H1 (cell line): Measurements from ENCODE around the gene CAMK2A. TPM values are rescaled to one million over a fixed set of nuclear protein-coding genes. Genes with fewer than 3 reads are reported as not detected.

Experiments
- CTCF ChIA-PET: fragments of 300-600 bp; sonication (Branson Sonifier 250); formaldehyde crosslinking; loops from one replicate; lab custom pipeline; 2021; ENCODE audit not compliant: partially characterized antibody; lab: Charles Lee
- POLR2A ChIA-PET: fragments of 300-600 bp; sonication (Branson Sonifier 250); formaldehyde crosslinking; loops from one replicate; lab custom pipeline; 2021; ENCODE audit warnings: inconsistent platforms; ENCODE audit not compliant: partially characterized antibody; lab: Charles Lee
- DNase-seq, 2 experiments: peaks; one replicate each; pipeline versions ENCODE4 v3.0.0 to v3.0.0-alpha.2; 2010 to 2022; ENCODE audit warnings: low spot score in 2 of 2, low read depth in 1 of 2, mixed read lengths in 1 of 2
- FAIRE-seq: peaks from 2 replicates; lab custom pipeline; 2011; peaks lifted over from hg19 to GRCh38; lab: Jason Lieb, UNC
- H2AFZ ChIP-seq: 2 replicates; pipeline ENCODE4 v1.8.1; 2012; ENCODE audit warnings: low read length, inconsistent platforms
- H2AK5ac ChIP-seq: 2 replicates; pipeline ENCODE4 v1.6.1; 2013; ENCODE audit warnings: low read depth, low read length
- H2BK120ac ChIP-seq: replicated peaks from 2 replicates; pipeline ENCODE3; 2013; ENCODE audit warnings: low read depth, low read length, inconsistent platforms
- H2BK12ac ChIP-seq: 2 replicates; pipeline ENCODE4 v1.6.1; 2013; ENCODE audit warnings: low read depth, low read length
- H2BK15ac ChIP-seq: 2 replicates; pipeline ENCODE4 v1.6.1; 2013; ENCODE audit warnings: low read length
- H2BK20ac ChIP-seq: 2 replicates; pipeline ENCODE4 v1.6.1; 2013; ENCODE audit warnings: low read length
- H2BK5ac ChIP-seq: 2 replicates; pipeline ENCODE4 v1.6.1; 2013; ENCODE audit warnings: low read depth, low read length
- H3K14ac ChIP-seq: 2 replicates; pipeline ENCODE4 v1.6.1; 2013; ENCODE audit warnings: inconsistent platforms; ENCODE audit not compliant: insufficient read length
- H3K18ac ChIP-seq: 2 replicates; pipeline ENCODE4 v1.6.1; 2013; ENCODE audit warnings: low read length; ENCODE audit errors: extremely low read depth
- H3K23ac ChIP-seq: 2 replicates; pipeline ENCODE4 v1.6.1; 2013; ENCODE audit warnings: inconsistent platforms; ENCODE audit not compliant: insufficient read length
- H3K23me2 ChIP-seq: 2 replicates; pipeline ENCODE4 v1.6.1; 2013; ENCODE audit warnings: low read depth, low read length
- H3K27ac ChIP-seq: 2 replicates; pipeline ENCODE4 v1.6.1; 2011; ENCODE audit warnings: low read depth, low read length, inconsistent platforms
- H3K27me3 ChIP-seq, 4 experiments: replicated peaks in 1 of 4; 1 replicate in 1 of 4; 2 replicates in 3 of 4; pipeline versions ENCODE4 v1.6.1 to v1.8.1; 2011 to 2013; ENCODE audit warnings: low read length in 3 of 4, mild to moderate bottlenecking in 3 of 4, inconsistent platforms in 2 of 4, mixed read lengths in 2 of 4, moderate library complexity in 1 of 4; ENCODE audit not compliant: control insufficient read depth in 3 of 4, insufficient read depth in 3 of 4; ENCODE audit errors: extremely low read depth in 1 of 4
- H3K36me3 ChIP-seq, 4 experiments: 2 replicates each; pipeline versions ENCODE4 v1.6.1 to v1.8.1; 2011 to 2013; ENCODE audit warnings: mild to moderate bottlenecking in 4 of 4, low read length in 3 of 4, moderate library complexity in 2 of 4, control low read depth in 1 of 4, inconsistent platforms in 1 of 4; ENCODE audit not compliant: insufficient read depth in 4 of 4, control insufficient read depth in 2 of 4
- H3K4ac ChIP-seq: replicated peaks from 2 replicates; pipeline ENCODE3; 2013; ENCODE audit warnings: low read length, low read depth, mixed read lengths, inconsistent platforms; ENCODE audit not compliant: insufficient read length
- H3K4me1 ChIP-seq, 4 experiments: replicated peaks in 1 of 4; 1 replicate in 1 of 4; 2 replicates in 3 of 4; pipeline versions ENCODE4 v1.6.1 to v1.8.1; 2011 to 2013; ENCODE audit warnings: low read length in 3 of 4, inconsistent platforms in 2 of 4, mixed read lengths in 1 of 4; ENCODE audit not compliant: insufficient read depth in 4 of 4, control insufficient read depth in 3 of 4
- H3K4me2 ChIP-seq, 2 experiments: 2 replicates each; pipeline versions ENCODE4 v1.6.1 to v1.8.1; 2011 to 2013; ENCODE audit warnings: low read depth in 2 of 2, low read length in 2 of 2, control low read depth in 1 of 2, inconsistent platforms in 1 of 2, mild to moderate bottlenecking in 1 of 2; ENCODE audit not compliant: insufficient read depth in 1 of 2
- H3K4me3 ChIP-seq, 4 experiments: fragments of 200-600, 300-600 bp in 1 of 4; sonication (generic), shearing (Covaris generic), sonication (Bioruptor Twin) in 1 of 4; 2 replicates each; pipeline versions ENCODE4 v1.5.1 to v1.8.1; 2011 to 2016; ENCODE audit warnings: low read length in 4 of 4, low read depth in 3 of 4, control low read depth in 2 of 4, inconsistent platforms in 2 of 4, mild to moderate bottlenecking in 2 of 4, mixed read lengths in 1 of 4, moderate library complexity in 1 of 4; ENCODE audit not compliant: insufficient read depth in 2 of 4; ENCODE audit errors: extremely low read depth in 1 of 4
- H3K56ac ChIP-seq: replicated peaks from 2 replicates; pipeline ENCODE3; 2013; ENCODE audit warnings: low read depth, mild to moderate bottlenecking, mixed read lengths, low read length, inconsistent platforms; ENCODE audit not compliant: insufficient read length
- H3K79me1 ChIP-seq: 2 replicates; pipeline ENCODE4 v1.6.1; 2013; ENCODE audit warnings: low read depth, low read length, control low read depth
- H3K79me2 ChIP-seq, 2 experiments: 2 replicates each; pipeline versions ENCODE4 v1.6.1 to v1.8.1; 2012 to 2013; ENCODE audit warnings: low read length in 2 of 2, mild to moderate bottlenecking in 2 of 2, inconsistent platforms in 1 of 2; ENCODE audit not compliant: insufficient read depth in 2 of 2, control insufficient read depth in 1 of 2
- H3K9ac ChIP-seq, 4 experiments: replicated peaks in 1 of 4; 1 replicate in 1 of 4; 2 replicates in 3 of 4; pipeline versions ENCODE4 v1.6.1 to v1.8.1; 2011 to 2013; ENCODE audit warnings: low read depth in 3 of 4, low read length in 3 of 4, control low read depth in 2 of 4, mild to moderate bottlenecking in 2 of 4, moderate library complexity in 2 of 4, inconsistent platforms in 1 of 4; ENCODE audit errors: extremely low read depth in 1 of 4
- H3K9me3 ChIP-seq, 2 experiments: 2 replicates each; pipeline versions ENCODE4 v1.6.1 to v1.8.1; 2012 to 2013; ENCODE audit warnings: mild to moderate bottlenecking in 2 of 2, moderate library complexity in 2 of 2, control low read depth in 1 of 2, inconsistent platforms in 1 of 2, low read depth in 1 of 2, low read length in 1 of 2, mixed read lengths in 1 of 2; ENCODE audit not compliant: insufficient read depth in 2 of 2
- H4K20me1 ChIP-seq, 2 experiments: replicated peaks in 1 of 2; 2 replicates each; pipeline versions ENCODE3 to v1.8.1; 2011 to 2013; ENCODE audit warnings: inconsistent platforms in 2 of 2, low read length in 2 of 2, mild to moderate bottlenecking in 1 of 2; ENCODE audit not compliant: insufficient read depth in 2 of 2, control insufficient read depth in 1 of 2
- H4K5ac ChIP-seq: 2 replicates; pipeline ENCODE4 v1.6.1; 2013; ENCODE audit warnings: low read length, low read depth, mixed read lengths, inconsistent platforms; ENCODE audit not compliant: insufficient read length
- H4K8ac ChIP-seq: 2 replicates; pipeline ENCODE4 v1.8.0; 2013; ENCODE audit warnings: mild to moderate bottlenecking, moderate library complexity, low read length, inconsistent platforms; ENCODE audit not compliant: insufficient read depth; ENCODE audit errors: extremely low read depth
- H4K91ac ChIP-seq: replicated peaks from 2 replicates; pipeline ENCODE3; 2013; ENCODE audit warnings: low read length, mixed read lengths, inconsistent platforms; ENCODE audit not compliant: insufficient read length
- BACH1 ChIP-seq: IDR thresholded peaks from 2 replicates; pipeline ENCODE4 v1.6.1; 2012; ENCODE audit warnings: low read length, improper control_type of control experiment
- CEBPB ChIP-seq: IDR thresholded peaks from 2 replicates; pipeline ENCODE4 v1.6.1; 2012; ENCODE audit warnings: low read depth, low read length
- EP300 ChIP-seq, 2 experiments: IDR thresholded peaks; 1 replicate in 1 of 2; 2 replicates in 1 of 2; pipeline ENCODE4 v1.6.1; 2011 to 2012; ENCODE audit warnings: low read depth in 2 of 2, low read length in 2 of 2, mild to moderate bottlenecking in 2 of 2, borderline replicate concordance in 1 of 2, inconsistent platforms in 1 of 2, moderate library complexity in 1 of 2
- KDM1A ChIP-seq: fragments of 200-600, 300-600 bp; sonication (generic); IDR thresholded peaks from 2 replicates; pipeline ENCODE4 v1.7.1; 2016; ENCODE audit warnings: mild to moderate bottlenecking, low read length, borderline replicate concordance
- KDM5A ChIP-seq: fragments of 200-600 bp; IDR thresholded peaks from 2 replicates; pipeline ENCODE4 v1.7.1; 2012; ENCODE audit warnings: mild to moderate bottlenecking, low read length, inconsistent platforms, mixed read lengths
- POU5F1 ChIP-seq: IDR thresholded peaks from 2 replicates; pipeline ENCODE4 v1.6.1; 2011; ENCODE audit warnings: low read depth, mild to moderate bottlenecking, low read length, moderate library complexity
- SUZ12 ChIP-seq: fragments of 200-600 bp; sonication (generic); IDR thresholded peaks from 2 replicates; pipeline ENCODE4 v1.6.1; 2012; ENCODE audit warnings: mild to moderate bottlenecking, inconsistent platforms, low read length, moderate library complexity, mixed read lengths
- TEAD4 ChIP-seq: IDR thresholded peaks from 2 replicates; pipeline ENCODE4 v1.6.1; 2012; ENCODE audit warnings: low read depth, low read length, inconsistent platforms, mixed read lengths
- ZNF274 ChIP-seq: IDR thresholded peaks from 2 replicates; pipeline ENCODE4 v1.7.0; 2012; ENCODE audit warnings: low read length, borderline replicate concordance; ENCODE audit errors: extremely low read depth
- WGBS, 2 experiments: shearing (Covaris generic) in 1 of 2; methylation state at CpG; one replicate each; pipeline versions ENCODE4 v1.1.6 to v1.1.7; 2013 to 2015; ENCODE audit warnings: low lambda C conversion rate in 2 of 2, mixed read lengths in 2 of 2, inconsistent platforms in 1 of 2, low coverage in 1 of 2, missing lambda C conversion rate in 1 of 2; ENCODE audit not compliant: insufficient replicate concordance in 2 of 2, insufficient coverage in 1 of 2, insufficient read length in 1 of 2; ENCODE audit errors: extremely low coverage in 1 of 2, missing lambda C conversion rate in 1 of 2; 5-methylcytosine and 5-hydroxymethylcytosine counted together
- polyA plus RNA-seq, 7 experiments: library from polyadenylated mRNA; depleted of rRNA in 3 of 7; stranded (reverse) in 5 of 7; unstranded in 2 of 7; fragments of >200 nt in 5 of 7; fragments of 200-250 nt in 2 of 7; gene quantifications; 1 replicate in 5 of 7; 2 replicates in 1 of 7; 4 replicates in 1 of 7; pipeline versions ENCODE4 v1.2.1 to v1.2.3, GENCODE V29; 2011 to 2013; ENCODE audit warnings: missing spikeins in 2 of 7, mixed read lengths in 2 of 7
- total RNA-seq: library from RNA; stranded (reverse); fragmentation: NEBNext Ultra II Directional; extraction: Animal tissue kit (Norgen Biotek cat#: 25700); gene quantifications from 2 replicates; pipeline ENCODE4 v1.2.1, GENCODE V29; 2021
- TF ChIP-seq, protein P1 (sequence below): IDR thresholded peaks from 2 replicates; pipeline ENCODE4 v1.6.1; 2011; ENCODE audit warnings: low read depth, mild to moderate bottlenecking, low read length; ENCODE audit not compliant: insufficient read depth
- TF ChIP-seq, protein P2 (sequence below), 3 experiments: IDR thresholded peaks; 1 replicate in 2 of 3; 2 replicates in 1 of 3; pipeline versions ENCODE4 v1.5.1 to v1.6.1; 2011; ENCODE audit warnings: low read length in 3 of 3, mild to moderate bottlenecking in 3 of 3, inconsistent platforms in 2 of 3, low read depth in 1 of 3, moderate library complexity in 1 of 3; ENCODE audit not compliant: insufficient read depth in 1 of 3; ENCODE audit errors: control extremely low read depth in 1 of 3

Gene CAMK2A
- total and polyA plus RNA-seq, 2 of the 8 experiments (the other 6 are each of a cell fraction or from before 2014, with no cell fraction given): 0.20 to 0.28 TPM

DNA sequence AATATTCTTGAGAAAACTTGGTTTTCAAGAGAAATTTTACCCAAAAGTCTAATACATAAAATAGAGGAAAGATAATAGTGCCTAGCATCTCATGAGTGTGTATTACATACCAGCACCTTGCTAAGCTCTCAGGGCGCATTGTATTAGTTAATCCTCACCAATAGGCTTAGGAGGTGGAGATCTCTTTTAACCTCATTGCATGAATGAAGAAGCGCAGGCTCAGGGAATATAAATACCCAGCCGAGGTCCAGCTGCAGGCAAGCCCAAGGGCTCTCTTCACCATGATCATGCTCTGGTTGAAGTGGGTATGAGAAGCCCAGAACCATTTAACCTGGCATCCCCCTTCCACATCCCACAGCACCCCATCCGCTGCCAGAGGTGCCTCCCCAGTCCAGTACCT lies 46.0 kb downstream of the CAMK2A start:
- Histone ChIP-seq H3K79me2 (no peaks in the 10 kb centered on the region), H4K20me1 (no peaks in the 10 kb centered on the region), H2BK20ac (no peak overlapping the region), H3K79me1 (no peaks in the 10 kb centered on the region), H4K91ac (no peak overlapping the region), H3K4me1 (0 out of 7 replicates have a peak, but pooled peaks cover 0 to 2% (median 0%) of the 10 kb centered on the region in 4 experiments), H2BK120ac (no peak overlapping the region), H2BK15ac (no peak overlapping the region), H4K8ac (no peak overlapping the region), H4K5ac (no peak overlapping the region), H2AK5ac (no peak overlapping the region), H3K9me3 (no peaks in the 10 kb centered on the region), H3K18ac (no peak overlapping the region), H3K23ac (no peak overlapping the region), H3K4me3 (no peak overlapping the region), H3K9ac (no peak overlapping the region), H3K27me3 (no peaks in the 10 kb centered on the region), H3K4ac (no peak overlapping the region), H3K14ac (no peak overlapping the region), H3K56ac (no peak overlapping the region), H3K23me2 (no peaks in the 10 kb centered on the region; the same call in 1 of the 2 replicates), H2BK5ac (no peak overlapping the region), H2AFZ (no peak overlapping the region), H3K36me3 (no peaks in the 10 kb centered on the region), H3K27ac (no peak overlapping the region), H2BK12ac (no peak overlapping the region), H3K4me2 (no peak overlapping the region)
- POLR2A ChIA-PET: no interaction called here
- DNase-seq: no peak
- no peak for FAIRE-seq
- WGBS, 2 experiments: 93% methylated on average over 4 of the region's 4 CpGs; no CpG with 5 or more reads in 1 of the 2 experiments
- CTCF ChIA-PET: interaction anchor here (0.5 to 2.2 kb wide), 8 partner anchors 10 to 188 kb away, joined by 3 to 8 read pairs (median 3); no protein-coding TSS in a partner anchor
- TF ChIP-seq CEBPB (no peak), TEAD4 (no peak), KDM5A (no peak), BACH1 (no peak), EP300 (IDR thresholded peaks at IDR 0.05; ENCODE audit: borderline replicate concordance in 1 of 2, low read depth in 2 of 2, low read length in 2 of 2) (no peak), ZNF274 (no peak), KDM1A (no peak), SUZ12 (no peak), POU5F1 (no peak)
- TF ChIP-seq, protein P1, sequence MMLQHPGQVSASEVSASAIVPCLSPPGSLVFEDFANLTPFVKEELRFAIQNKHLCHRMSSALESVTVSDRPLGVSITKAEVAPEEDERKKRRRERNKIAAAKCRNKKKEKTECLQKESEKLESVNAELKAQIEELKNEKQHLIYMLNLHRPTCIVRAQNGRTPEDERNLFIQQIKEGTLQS: no peak
- TF ChIP-seq, protein P2, sequence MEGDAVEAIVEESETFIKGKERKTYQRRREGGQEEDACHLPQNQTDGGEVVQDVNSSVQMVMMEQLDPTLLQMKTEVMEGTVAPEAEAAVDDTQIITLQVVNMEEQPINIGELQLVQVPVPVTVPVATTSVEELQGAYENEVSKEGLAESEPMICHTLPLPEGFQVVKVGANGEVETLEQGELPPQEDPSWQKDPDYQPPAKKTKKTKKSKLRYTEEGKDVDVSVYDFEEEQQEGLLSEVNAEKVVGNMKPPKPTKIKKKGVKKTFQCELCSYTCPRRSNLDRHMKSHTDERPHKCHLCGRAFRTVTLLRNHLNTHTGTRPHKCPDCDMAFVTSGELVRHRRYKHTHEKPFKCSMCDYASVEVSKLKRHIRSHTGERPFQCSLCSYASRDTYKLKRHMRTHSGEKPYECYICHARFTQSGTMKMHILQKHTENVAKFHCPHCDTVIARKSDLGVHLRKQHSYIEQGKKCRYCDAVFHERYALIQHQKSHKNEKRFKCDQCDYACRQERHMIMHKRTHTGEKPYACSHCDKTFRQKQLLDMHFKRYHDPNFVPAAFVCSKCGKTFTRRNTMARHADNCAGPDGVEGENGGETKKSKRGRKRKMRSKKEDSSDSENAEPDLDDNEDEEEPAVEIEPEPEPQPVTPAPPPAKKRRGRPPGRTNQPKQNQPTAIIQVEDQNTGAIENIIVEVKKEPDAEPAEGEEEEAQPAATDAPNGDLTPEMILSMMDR (IDR thresholded peaks at IDR 0.05; ENCODE audit: control extremely low read depth in 1 of 3, insufficient read depth in 1 of 3, low read depth in 1 of 3, low read length in 3 of 3): no peak
